HG03139 (cell line): ENCODE results near the gene KCNIP2.
"Not testable (repeated sequence)": the region's sequence is repeated elsewhere in the genome, so short reads cannot be mapped to it uniquely, and the experiment has no call there.

ENCODE experiments used
- ATAC-seq: cut with Tn5 transposase; IDR thresholded peaks from one replicate; pipeline ENCODE4 v1.9.1; 2021; ENCODE audit not compliant: unreplicated experiment

Gene KCNIP2

DNA sequence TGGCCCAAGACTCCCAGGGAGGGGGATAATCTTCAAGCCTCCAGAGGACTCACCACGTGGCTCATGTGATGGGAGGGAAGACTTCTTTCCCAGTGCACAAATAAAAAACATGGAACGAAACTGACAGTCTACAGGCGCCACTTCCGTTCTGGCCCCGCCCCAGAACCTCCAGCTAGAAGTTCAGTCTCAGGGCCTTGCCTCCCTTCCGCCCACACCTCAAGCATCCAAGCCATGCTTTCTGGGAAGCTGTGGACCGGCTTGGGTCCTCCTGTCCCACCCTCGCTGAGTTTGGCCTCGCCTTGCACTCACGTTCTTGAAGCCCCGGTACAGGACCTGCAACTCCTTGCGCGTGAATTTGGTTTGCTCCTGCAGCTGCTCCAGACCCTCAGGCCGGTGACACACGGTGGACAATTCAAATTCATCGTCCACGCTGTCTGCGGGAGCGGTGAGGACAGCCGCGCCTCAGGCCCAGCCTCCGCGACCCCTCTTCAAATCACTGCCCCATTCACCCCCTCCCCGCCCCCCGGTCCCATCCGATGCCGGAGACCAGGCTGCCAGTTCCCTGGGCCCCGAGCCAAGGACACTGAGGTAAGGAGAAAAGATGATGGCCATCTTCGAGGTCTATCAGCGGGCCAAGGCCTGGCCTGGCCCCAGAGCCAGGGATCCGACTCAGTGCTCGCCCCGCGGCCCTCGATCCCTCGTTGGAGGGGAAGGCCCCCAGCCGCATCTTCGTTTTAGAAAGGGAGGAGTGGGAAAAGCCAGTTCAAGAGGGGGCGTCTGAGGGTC lies 14.6 kb downstream of the KCNIP2 start:
- ATAC-seq = no peak

DNA sequence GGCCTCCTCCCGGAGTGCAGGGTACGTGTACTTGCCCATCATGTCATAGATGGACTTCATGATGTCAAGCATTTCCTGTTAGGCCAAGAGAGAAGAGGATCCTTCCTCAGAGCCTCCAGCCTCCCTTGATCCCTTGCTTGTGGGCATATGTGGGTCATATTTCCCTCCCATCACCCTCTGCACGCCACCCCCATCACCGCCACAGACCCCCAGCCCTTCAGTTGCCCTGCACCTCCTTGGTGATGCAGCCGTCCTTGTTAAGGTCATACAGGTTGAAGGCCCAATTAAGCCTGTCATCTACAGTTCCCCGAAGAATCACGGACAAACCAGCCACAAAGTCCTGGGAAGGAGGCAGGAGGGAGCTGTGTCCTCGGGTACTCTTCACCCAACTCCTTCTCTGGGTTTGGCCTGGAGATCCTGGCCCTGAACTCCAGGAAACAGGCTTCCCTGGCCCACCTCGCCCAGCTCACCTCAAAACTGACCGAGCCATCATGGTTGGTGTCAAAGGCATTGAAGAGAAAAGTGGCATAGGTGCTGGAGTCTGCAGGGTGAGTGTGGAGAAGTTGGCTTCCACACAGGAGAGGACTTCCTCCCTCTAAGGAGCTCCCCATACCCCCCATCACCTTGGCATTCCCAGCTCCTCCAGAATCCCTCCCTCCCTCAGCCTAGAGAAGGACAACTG lies 15.5 kb downstream of the KCNIP2 start:
- no peak for ATAC-seq

DNA sequence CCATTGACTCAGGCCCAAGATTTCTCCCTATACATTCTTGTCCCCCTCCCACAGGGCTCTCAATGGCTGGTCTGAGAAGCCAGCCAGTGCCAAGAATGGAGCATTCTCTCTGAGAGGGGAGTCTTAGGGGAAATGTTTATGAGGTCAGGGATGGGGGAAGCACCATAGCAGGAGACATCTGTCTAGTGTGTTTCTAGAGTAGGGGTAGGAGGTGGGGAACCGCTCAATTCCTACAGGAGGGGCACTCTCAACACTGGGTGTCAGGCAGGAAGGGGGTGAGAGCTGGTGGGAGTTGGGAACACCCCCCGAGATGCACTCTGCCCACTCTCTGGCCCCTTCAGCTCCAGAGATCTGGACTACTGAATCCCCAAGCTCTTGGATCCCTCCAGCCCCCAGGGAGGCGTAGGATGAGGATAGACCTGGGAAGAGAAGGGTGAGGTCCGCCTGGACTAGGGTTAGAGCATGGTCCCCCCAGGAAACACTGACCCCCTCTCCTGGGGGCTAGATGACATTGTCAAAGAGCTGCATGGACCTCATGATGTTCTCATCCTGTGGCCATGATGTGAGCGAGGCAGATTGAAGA lies 16.7 kb downstream of the KCNIP2 start:
- ATAC-seq = no peak

- ATAC-seq = no peak
Measured at GRCh38 chr10:101824736-101825135, 18.9 kb downstream of the KCNIP2 start.

DNA sequence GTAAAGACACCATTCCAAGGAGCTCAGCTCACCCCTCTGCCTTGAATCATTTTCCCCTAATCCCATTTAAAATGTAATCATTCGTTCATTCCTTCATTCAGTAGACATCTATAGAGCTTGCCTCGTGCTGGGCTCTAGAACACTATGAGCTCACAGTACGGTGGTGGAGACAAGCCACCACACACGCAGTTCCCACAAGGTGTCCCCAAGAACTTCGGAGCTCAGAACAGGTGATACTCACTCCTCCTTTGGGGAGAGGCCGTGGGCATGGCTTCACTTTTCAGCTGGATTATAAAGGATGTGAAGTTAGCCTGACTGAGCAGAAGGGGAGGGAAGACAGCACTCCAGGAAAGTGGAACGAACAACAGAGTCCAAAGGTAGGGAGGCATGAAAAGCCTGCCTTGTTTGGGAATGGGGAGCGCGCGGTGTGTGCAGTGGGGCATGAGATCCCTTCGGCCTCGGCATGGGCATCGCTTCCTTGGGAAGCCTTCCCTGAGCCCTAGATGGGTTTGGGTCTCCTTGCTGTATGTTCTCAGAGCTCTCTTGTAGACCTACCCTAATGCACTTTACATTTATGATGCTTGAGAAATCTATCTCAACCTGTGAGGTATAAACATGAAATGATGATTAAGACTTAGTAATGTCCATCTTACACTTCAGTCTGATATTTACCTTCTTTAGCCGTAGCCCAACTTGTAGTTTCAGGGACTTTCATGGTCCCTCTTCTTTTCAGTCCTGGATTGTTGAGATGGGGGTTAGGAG lies 24.5 kb downstream of the KCNIP2 start:
- ATAC-seq = peak; percentile 7

DNA sequence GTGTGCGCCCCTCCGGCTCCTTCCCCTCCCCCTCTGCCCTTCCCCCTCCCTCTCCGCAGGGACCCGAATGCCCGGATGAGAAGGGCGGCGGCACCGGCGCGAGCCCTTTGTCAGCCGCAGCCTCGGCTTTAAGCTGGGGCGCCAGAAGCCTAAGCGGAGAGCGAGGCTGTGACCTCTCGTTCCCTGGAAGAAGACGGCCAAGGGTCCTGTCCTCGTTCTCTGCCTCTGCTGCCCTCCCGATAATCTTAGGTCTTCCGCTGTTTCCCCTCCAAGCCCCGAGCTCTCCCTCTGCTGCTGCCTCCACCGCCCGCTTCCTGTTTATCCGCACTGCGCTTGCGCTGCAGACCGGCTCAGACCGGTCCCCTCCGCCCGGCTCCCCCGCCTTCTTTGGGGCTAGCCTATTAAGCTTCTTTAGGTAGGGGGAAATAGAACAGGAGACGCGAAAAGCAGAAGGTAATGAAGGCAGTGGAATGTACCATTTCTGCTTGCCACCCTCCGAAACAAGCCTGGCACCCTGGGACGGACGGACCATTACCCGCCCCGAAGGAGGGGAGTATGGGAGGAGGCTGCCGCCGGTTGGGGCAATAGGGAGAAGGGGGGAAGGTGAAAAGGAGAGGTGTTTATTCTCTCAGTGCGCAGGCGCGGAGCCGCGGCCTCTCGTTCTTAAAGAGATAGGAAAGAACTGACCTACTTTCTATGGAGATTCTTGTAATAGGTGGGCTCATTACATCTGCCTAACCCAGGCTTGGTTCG lies 25.3 kb downstream of the KCNIP2 start, which contains the start of gene OGA:
Gene OGA, minus strand, starts transcription at position 326 of the 753 bp plus-strand sequence. CDS start 422 bp downstream, outside the sequence.
- ATAC-seq = peak; percentile 88

GRCh38 chr10:101817337-101818118 lies 26.1 kb downstream of the KCNIP2 start:
- no peak for ATAC-seq

GRCh38 chr10:101816913-101817336 lies 26.7 kb downstream of the KCNIP2 start:
- no peak for ATAC-seq

- ATAC-seq = no peak
Measured at GRCh38 chr10:101816376-101816775, 27.2 kb downstream of the KCNIP2 start.

DNA sequence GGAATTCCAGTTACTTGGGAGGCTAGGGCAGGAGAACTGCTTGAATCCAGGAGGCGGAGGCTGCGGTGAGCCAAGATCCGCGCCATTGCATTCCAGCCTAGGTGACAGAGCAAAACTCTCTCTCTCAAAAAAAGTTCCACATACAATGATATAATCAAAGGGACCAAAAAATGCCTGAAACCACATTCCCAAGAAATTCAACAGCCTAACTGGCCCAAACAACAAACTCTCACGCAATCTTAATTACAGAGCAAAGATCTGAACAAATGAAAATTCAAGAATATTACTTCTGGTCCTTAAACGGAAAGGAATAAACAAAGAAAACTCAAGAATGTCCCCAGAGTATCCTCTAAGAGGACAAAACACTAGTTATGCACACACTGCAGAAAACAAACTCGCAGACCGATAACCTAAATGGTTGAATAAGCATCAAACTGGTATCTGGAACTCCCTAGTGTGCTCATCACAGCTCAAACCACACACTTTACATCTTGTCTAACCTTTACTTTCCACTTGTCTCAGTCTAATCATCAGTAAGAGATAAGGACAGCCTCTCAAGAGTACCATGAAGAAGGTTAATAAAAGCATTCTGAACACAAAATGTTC lies 29.0 kb downstream of the KCNIP2 start:
- no peak for ATAC-seq

DNA sequence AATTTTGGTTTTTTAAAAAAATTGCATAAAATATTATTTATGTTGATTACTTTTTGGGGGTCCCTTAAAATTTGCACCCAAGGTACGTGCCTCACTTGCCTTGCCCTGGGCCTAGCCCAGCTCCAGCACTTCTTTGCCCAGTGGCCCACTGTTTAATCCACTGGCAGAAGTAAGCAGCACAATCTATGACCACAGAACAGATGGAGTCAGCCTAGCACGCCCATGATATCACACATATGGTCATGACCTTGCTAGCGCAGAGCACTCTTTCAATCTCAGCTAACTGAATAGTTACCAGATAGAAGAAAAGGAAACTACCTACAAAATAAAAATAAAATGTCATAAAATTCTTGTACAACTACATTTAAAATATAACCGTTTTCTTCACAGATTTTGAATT lies 31.0 kb downstream of the KCNIP2 start:
- ATAC-seq = no peak

DNA sequence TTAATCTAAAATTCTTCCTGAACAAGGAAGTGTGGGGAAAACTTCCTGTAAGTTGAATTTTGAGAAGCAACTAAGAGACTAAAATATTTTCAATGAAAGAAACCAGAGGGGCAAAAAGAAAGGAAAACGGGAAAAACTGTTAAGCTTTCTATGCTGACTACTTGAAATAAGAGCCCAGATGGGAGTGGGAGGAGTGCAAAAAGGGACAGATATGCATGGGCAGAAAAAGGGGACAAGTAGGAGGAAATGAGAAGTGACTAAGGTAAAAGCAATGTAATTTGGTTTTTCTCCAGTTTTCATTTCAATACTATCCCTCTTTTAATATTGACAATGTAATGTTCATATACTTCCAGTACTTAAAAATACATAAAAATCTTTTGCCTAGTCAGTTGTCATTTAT lies 36.4 kb downstream of the KCNIP2 start:
- no peak for ATAC-seq

DNA sequence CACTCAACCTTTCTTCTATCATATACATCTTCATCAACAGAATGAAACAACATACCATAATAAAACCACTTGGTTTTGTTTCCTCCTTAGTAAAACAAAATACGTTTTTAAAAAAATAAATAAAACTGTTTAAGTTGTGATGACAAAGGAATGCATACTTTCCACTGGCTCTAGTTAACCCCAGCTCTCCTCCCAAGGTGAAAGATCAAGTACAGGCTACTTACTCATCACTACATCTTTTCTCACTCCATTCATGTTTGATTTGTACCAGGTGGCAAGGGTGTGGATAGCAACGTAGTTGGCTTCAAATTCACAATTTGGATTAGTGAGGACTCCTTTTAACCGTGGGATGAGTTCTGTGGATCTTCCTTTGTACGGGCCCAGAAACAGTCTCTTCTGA lies 40.1 kb downstream of the KCNIP2 start:
- ATAC-seq = no peak

DNA sequence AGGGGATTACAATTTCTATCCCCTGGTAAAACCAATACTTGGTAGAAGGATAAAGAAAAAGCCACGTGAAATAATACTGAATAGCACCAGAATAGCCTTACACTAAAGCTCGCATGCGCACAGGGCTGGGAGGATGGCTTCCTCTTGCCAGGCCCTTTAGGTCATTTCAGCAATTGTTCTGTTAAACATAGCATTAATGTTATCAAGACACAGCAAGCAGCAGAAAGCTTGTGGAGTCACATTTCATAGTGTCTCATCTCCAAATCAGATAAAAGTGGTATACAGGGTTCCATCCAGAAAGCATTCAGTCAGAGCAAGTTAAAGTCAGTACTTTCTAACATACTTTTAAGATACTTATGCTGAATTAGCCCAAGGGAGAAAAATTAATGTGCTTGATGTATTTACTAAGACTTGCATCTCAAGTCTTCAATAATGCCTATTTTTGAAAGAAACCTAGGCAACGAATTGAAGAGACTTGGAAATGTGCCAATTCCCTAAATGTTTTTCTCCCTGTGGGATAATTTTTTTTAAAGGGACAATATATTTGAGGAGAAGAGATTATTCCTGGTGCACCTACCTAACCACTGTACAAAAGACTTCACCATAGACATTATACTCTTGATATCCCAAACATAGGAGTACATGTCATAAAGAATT lies 46.1 kb downstream of the KCNIP2 start:
- ATAC-seq = no peak

- no peak for ATAC-seq
Measured at GRCh38 chr10:101793526-101793925, 50.1 kb downstream of the KCNIP2 start.

DNA sequence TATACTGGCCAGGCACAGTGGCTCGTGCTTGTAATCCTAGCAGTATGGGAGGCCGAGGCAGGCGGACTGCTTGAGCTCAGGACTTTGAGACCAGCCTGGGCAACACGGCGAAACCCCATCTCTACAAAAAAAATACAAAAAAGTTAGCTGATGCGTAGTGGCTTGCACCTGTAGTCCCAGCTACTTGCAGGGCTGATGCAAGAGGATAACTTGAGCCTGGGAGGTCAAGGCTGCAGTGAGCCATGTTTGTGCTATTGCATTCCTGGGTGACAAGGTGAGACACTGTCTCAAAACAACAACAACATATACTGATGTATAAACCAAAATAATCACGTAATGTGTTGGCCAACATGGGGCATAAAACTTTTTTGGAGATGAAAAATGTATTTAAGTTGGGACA lies 53.9 kb downstream of the KCNIP2 start:
- ATAC-seq = no peak

DNA sequence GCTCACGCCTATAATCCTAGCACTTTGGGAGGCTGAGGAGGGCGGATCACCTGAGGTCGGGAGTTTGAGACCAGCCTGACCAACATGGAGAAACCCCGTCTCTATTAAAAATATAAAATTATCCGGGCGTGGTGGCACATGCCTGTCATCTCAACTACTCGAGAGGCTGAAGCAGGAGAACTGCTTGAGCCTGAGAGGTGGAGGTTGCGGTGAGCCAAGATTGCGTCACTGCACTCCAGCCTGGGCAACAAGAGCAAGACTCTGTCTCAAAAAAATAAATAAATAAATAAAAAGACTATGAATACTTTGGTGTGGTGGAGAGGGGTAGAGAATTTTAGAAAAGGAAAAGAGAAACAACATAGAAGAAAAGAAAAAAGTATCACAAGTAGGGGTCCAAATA lies 54.4 kb downstream of the KCNIP2 start:
- ATAC-seq = not testable (repeated sequence)

- ATAC-seq = no peak
Measured at GRCh38 chr10:101785801-101786200, 57.8 kb downstream of the KCNIP2 start.

DNA sequence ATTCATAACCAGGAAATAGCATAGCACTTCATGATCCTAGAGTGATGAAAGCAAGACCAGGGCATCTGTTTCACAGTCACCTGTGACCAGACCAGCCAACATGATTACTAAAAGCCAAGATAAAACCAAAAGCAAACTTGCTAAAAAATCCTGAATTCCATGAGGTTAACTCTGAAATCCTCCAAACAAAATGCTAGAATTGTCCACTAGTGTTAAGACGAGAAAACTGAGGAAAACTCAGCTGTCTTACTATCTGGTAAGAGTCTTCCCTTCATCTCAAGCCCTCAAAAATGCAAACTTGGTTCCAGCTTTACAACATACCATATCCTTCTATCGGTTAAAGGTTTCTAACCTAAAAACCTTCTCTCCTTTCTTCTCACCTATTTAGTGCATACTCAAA lies 59.0 kb downstream of the KCNIP2 start:
- ATAC-seq = no peak
